HepG2 (cell line): ENCODE data around the gene NBPF3. TPM values are rescaled to one million over a fixed set of nuclear protein-coding genes. Genes with fewer than 3 reads are reported as not detected.
"Not testable (repeated sequence)": the region's sequence is repeated elsewhere in the genome, so short reads cannot be mapped to it uniquely, and the experiment has no call there.

ENCODE experiments used
- ATAC-seq: fragments of 200-7000 bp; cut with Tn5 transposase; 3 replicates; pipeline ENCODE4 v1.9.1; 2020; ENCODE audit warnings: mild to moderate bottlenecking, moderate library complexity
- BruUV-seq: library from RNA; stranded (reverse); fragments of 400-500 nt; replicated peaks from 2 replicates; lab custom pipeline; 2021; lab: Mats Ljungman, UMichigan
- CTCF ChIA-PET: fragments of 300-600 bp; formaldehyde crosslinking; extraction: SDS; loops from one replicate; lab custom pipeline; 2021; ENCODE audit warnings: low total read pairs, inconsistent platforms, low intra/inter-chr PET ratio; lab: Yijun Ruan, JAX
- POLR2A ChIA-PET: fragments of 350-600 bp; sonication (Branson Sonifier 250); formaldehyde crosslinking; loops from one replicate; lab custom pipeline; 2020; ENCODE audit warnings: antibody characterized with exemption, inconsistent platforms; lab: Yijun Ruan, JAX
- DNase-seq: peaks from one replicate; pipeline ENCODE4 v3.0.0-alpha.2; 2015; ENCODE audit warnings: low spot score
- FAIRE-seq: peaks from 3 replicates; lab custom pipeline; 2011; peaks lifted over from hg19 to GRCh38; lab: Jason Lieb, UNC
- H2AFZ ChIP-seq: one replicate; pipeline ENCODE4 v1.6.1; 2011; ENCODE audit warnings: low read length, inconsistent platforms
- H3K27ac ChIP-seq: fragments of 300-600 bp; 3 replicates; pipeline ENCODE4 v1.8.0; 2011; ENCODE audit warnings: mixed run types, mild to moderate bottlenecking, mixed read lengths, low read length, inconsistent platforms; ENCODE audit not compliant: insufficient read depth; ENCODE audit errors: extremely low read length
- H3K27me3 ChIP-seq, 2 experiments: fragments of 200-600 bp in 1 of 2; 2 replicates in 1 of 2; 3 replicates in 1 of 2; pipeline versions ENCODE4 v1.6.0 to v1.8.0; 2011; ENCODE audit warnings: low read length in 2 of 2, mild to moderate bottlenecking in 2 of 2, moderate library complexity in 2 of 2, inconsistent platforms in 1 of 2; ENCODE audit not compliant: insufficient read depth in 2 of 2, control insufficient read depth in 1 of 2
- H3K36me3 ChIP-seq, 2 experiments: fragments of 200-600 bp in 1 of 2; replicated peaks in 1 of 2; 2 replicates in 1 of 2; 3 replicates in 1 of 2; pipeline versions ENCODE4 v1.5.1 to v1.8.0; 2011; ENCODE audit warnings: low read length in 2 of 2, inconsistent platforms in 1 of 2; ENCODE audit not compliant: insufficient read depth in 2 of 2, control insufficient read depth in 1 of 2
- H3K4me1 ChIP-seq: 2 replicates; pipeline ENCODE4 v1.5.1; 2012; ENCODE audit warnings: low read length, inconsistent platforms; ENCODE audit not compliant: insufficient read depth
- H3K4me2 ChIP-seq: 2 replicates; pipeline ENCODE4 v1.6.0; 2011; ENCODE audit warnings: low read depth, low read length, inconsistent platforms
- H3K4me3 ChIP-seq, 3 experiments: fragments of 200-600 bp in 1 of 3; sonication (generic), shearing (Covaris generic) in 1 of 3; replicated peaks in 1 of 3; 2 replicates each; pipeline ENCODE4 v1.5.1; 2011 to 2016; ENCODE audit warnings: low read length in 3 of 3, inconsistent platforms in 2 of 3, low read depth in 2 of 3, mild to moderate bottlenecking in 2 of 3, control low read depth in 1 of 3, mixed read lengths in 1 of 3; ENCODE audit not compliant: insufficient read depth in 1 of 3
- H3K79me2 ChIP-seq: one replicate; pipeline ENCODE4 v1.6.1; 2011; ENCODE audit warnings: low read length, inconsistent platforms; ENCODE audit not compliant: insufficient read depth
- H3K9ac ChIP-seq: 2 replicates; pipeline ENCODE4 v1.6.0; 2011; ENCODE audit warnings: mild to moderate bottlenecking, low read depth, low read length, inconsistent platforms; ENCODE audit not compliant: insufficient read depth
- H3K9me3 ChIP-seq: 2 replicates; pipeline ENCODE4 v1.5.1; 2012; ENCODE audit warnings: mild to moderate bottlenecking, low read length
- H4K20me1 ChIP-seq: 2 replicates; pipeline ENCODE4 v1.6.0; 2011; ENCODE audit warnings: inconsistent platforms, mild to moderate bottlenecking, low read length, moderate library complexity; ENCODE audit not compliant: insufficient read depth
- CEBPB ChIP-seq: IDR thresholded peaks from 2 replicates; pipeline ENCODE4 v1.6.1; 2011; ENCODE audit warnings: low read depth, low read length, improper control_type of control experiment, borderline replicate concordance
- ELK4 ChIP-seq: sonication (generic); formaldehyde crosslinking; IDR thresholded peaks from 2 replicates; pipeline ENCODE4 v1.9.0; 2021; ENCODE audit warnings: missing genetic modification reagents, borderline replicate concordance
- FOSL2 ChIP-seq: sonication (generic); formaldehyde crosslinking; IDR thresholded peaks from 2 replicates; pipeline ENCODE4 v1.4.0; 2020; ENCODE audit warnings: missing genetic modification reagents
- GZF1 ChIP-seq: sonication (generic); formaldehyde crosslinking; IDR thresholded peaks from 2 replicates; pipeline ENCODE4 v1.5.1; 2020; ENCODE audit warnings: mild to moderate bottlenecking, missing genetic modification reagents
- NCOA2 ChIP-seq: sonication (generic); formaldehyde crosslinking; IDR thresholded peaks from 2 replicates; pipeline ENCODE4 v1.8.0; 2022; ENCODE audit warnings: inconsistent platforms
- NR3C1 ChIP-seq: sonication (generic); formaldehyde crosslinking; IDR thresholded peaks from 2 replicates; pipeline ENCODE4 v1.4.0; 2020; ENCODE audit warnings: missing genetic modification reagents
- PHF21A ChIP-seq: sonication (generic); formaldehyde crosslinking; IDR thresholded peaks from 2 replicates; pipeline ENCODE4 v1.5.0; 2020; ENCODE audit warnings: mild to moderate bottlenecking, missing genetic modification reagents
- SOX13 ChIP-seq, 3 experiments: fragments of 450-650 bp in 1 of 3; sonication (generic) in 1 of 3; formaldehyde crosslinking in 1 of 3; IDR thresholded peaks in 2 of 3; conservative IDR thresholded peaks in 1 of 3; 2 replicates each; pipeline versions ENCODE4 v1.5.0 to v1.6.1; 2016 to 2020; ENCODE audit warnings: antibody characterized with exemption in 1 of 3, mild to moderate bottlenecking in 1 of 3, missing compliant biosample characterization in 1 of 3, missing genetic modification reagents in 1 of 3, moderate library complexity in 1 of 3
- ZBTB7A ChIP-seq: sonication (generic); formaldehyde crosslinking; IDR thresholded peaks from 2 replicates; pipeline ENCODE4 v1.8.0; 2022; ENCODE audit warnings: mild to moderate bottlenecking, missing genetic modification reagents
- WGBS: methylation state at CpG from one replicate; pipeline ENCODE4 v1.1.6; 2017; ENCODE audit warnings: low lambda C conversion rate; 5-methylcytosine and 5-hydroxymethylcytosine counted together
- in situ Hi-C: cut with HindIII; loops from 2 replicates; pipeline ENCODE4 v1.10.0; 2017; ENCODE audit warnings: low pct_unique_long_range_greater_than_20kb; ENCODE audit not compliant: extremely low pct_ligation_motif_present
- intact Hi-C: fragments of 100-400 bp; cut with micrococcal nuclease; formaldehyde crosslinking; loops from one replicate; pipeline ENCODE4 v1.10.0; 2022; ENCODE audit not compliant: unreplicated experiment
- polyA plus RNA-seq, 8 experiments: library from polyadenylated mRNA; depleted of rRNA in 3 of 8; stranded (reverse) in 7 of 8; unstranded in 1 of 8; fragments of >200 nt; fragmentation: Illumina TruSeq in 4 of 8; extraction: Trizol in 4 of 8; gene quantifications; 2 replicates each; pipeline versions ENCODE4 v1.2.1 to v1.2.3, GENCODE V29; 2011 to 2016; ENCODE audit warnings: low read depth in 4 of 8, missing spikeins in 1 of 8, mixed read lengths in 1 of 8; ENCODE audit not compliant: insufficient read depth in 1 of 8
- total RNA-seq, 5 experiments: library from RNA; depleted of rRNA; stranded (reverse); fragments of >200 nt; fragmentation: Illumina TruSeq; extraction: Trizol; gene quantifications; 2 replicates each; pipeline ENCODE4 v1.2.3, GENCODE V29; 2016; ENCODE audit warnings: low read depth in 1 of 5

NBPF3 gene
- total and polyA plus RNA-seq, 2 of the 13 experiments (the other 11 are each of a cell fraction or from before 2014, with no cell fraction given), result 3.5 to 4.9 TPM

GRCh38 chr1:21457654-21458053, 17.7 kb downstream of the NBPF3 start:
- no peaks in the 10 kb centered on the region for H3K27me3 ChIP-seq
- H3K9me3 ChIP-seq, result no peaks in the 10 kb centered on the region
- H3K9ac ChIP-seq, result no peak overlapping the region
- TF ChIP-seq PHF21A (CRISPR knock-in tag) (no peak), CEBPB (no peak), NR3C1 (CRISPR knock-in tag) (no peak), GZF1 (CRISPR knock-in tag) (no peak), ZBTB7A (no peak), ELK4 (CRISPR knock-in tag) (no peak), NCOA2 (CRISPR knock-in tag) (no peak)
- ChIA-PET POLR2A (no interaction called here), CTCF (no interaction called here)
- no TSS peak for BruUV-seq
- no peak overlapping the region for H3K4me3 ChIP-seq
- H3K79me2 ChIP-seq, result no peaks in the 10 kb centered on the region
- no peak for ATAC-seq
- FAIRE-seq, result no peak
- no peak overlapping the region for H3K27ac ChIP-seq
- H4K20me1 ChIP-seq, result no peaks in the 10 kb centered on the region
- WGBS, result 85% methylated on average over 1 of the region's 1 CpG
- no peaks in the 10 kb centered on the region; a peak in 1 of 5 replicates for H3K36me3 ChIP-seq
- in situ Hi-C loops, result no loop called here
- no peak overlapping the region for H3K4me2 ChIP-seq
- intact Hi-C loops, result no loop called here
- no peaks in the 10 kb centered on the region for H3K4me1 ChIP-seq
- no peak overlapping the region for H2AFZ ChIP-seq
- DNase-seq, result no peak

- FAIRE-seq; BruUV-seq; H3K9me3 ChIP-seq; in situ Hi-C loops; POLR2A ChIA-PET; CTCF ChIA-PET; H3K4me3 ChIP-seq; H3K36me3 ChIP-seq; intact Hi-C loops; H2AFZ ChIP-seq; H3K79me2 ChIP-seq; H3K27me3 ChIP-seq; H3K27ac ChIP-seq; H3K4me2 ChIP-seq; ATAC-seq; H3K9ac ChIP-seq; H4K20me1 ChIP-seq; H3K4me1 ChIP-seq; TF ChIP-seq SOX13 (IDR thresholded peaks at IDR 0.05): not testable (repeated sequence)
- DNase-seq, result peak; percentile 25
- TF ChIP-seq FOSL2 (0 out of 2 replicates have a peak, but pooled peaks have one; percentile 41), SOX13 (CRISPR knock-in tag; conservative IDR thresholded peaks at IDR 0.05 in 1 of 2, IDR thresholded peaks at IDR 0.05 in 1 of 2) (0 out of 4 replicates have a peak, but pooled peaks of 1 of the 2 experiments have one; percentile 31)
These were observed 25.2 kb downstream of the NBPF3 start for GRCh38 chr1:21465127-21465526.

- ATAC-seq, H3K4me3 ChIP-seq, intact Hi-C loops, H3K36me3 ChIP-seq, H4K20me1 ChIP-seq, DNase-seq, H3K4me2 ChIP-seq, in situ Hi-C loops, FAIRE-seq, POLR2A ChIA-PET, H3K4me1 ChIP-seq, H3K79me2 ChIP-seq, CTCF ChIA-PET, BruUV-seq, H3K9me3 ChIP-seq, H3K27ac ChIP-seq, H2AFZ ChIP-seq, H3K27me3 ChIP-seq, H3K9ac ChIP-seq: not testable (repeated sequence)
- WGBS, result 71% methylated on average over 4 of the region's 4 CpGs
These were observed 28.0 kb downstream of the NBPF3 start for GRCh38 chr1:21467946-21468345.
